Choroid plexus epithelial cell (primary cell): ENCODE data around the gene FAM228A.
"Not testable (repeated sequence)": the region's sequence is repeated elsewhere in the genome, so short reads cannot be mapped to it uniquely, and the experiment has no call there.

Experiments used
- DNase-seq: peaks from one replicate; pipeline ENCODE4 v3.0.0-alpha.2; 2010; ENCODE audit warnings: low read depth
- H3K4me3 ChIP-seq: 2 replicates; pipeline ENCODE4 v1.5.1; 2011; ENCODE audit warnings: low read depth, mild to moderate bottlenecking, control low read depth, low read length, moderate library complexity
- CTCF ChIP-seq: conservative IDR thresholded peaks from 2 replicates; pipeline ENCODE4 v1.5.1; 2011; ENCODE audit warnings: low read depth, mild to moderate bottlenecking, control low read depth, inconsistent platforms, low read length, moderate library complexity

Gene FAM228A

GRCh38 chr2:24189551-24189950, 14.7 kb downstream of the FAM228A start:
- TF ChIP-seq CTCF, result no peak
- H3K4me3 ChIP-seq, result no peak overlapping the region
- no peak for DNase-seq

- no peak overlapping the region for H3K4me3 ChIP-seq
- DNase-seq, result no peak
- no peak for TF ChIP-seq CTCF
These were observed 15.7 kb downstream of the FAM228A start for GRCh38 chr2:24190503-24190902.

- no peak for TF ChIP-seq CTCF
- H3K4me3 ChIP-seq, result no peak overlapping the region
- no peak for DNase-seq
These were observed 16.3 kb downstream of the FAM228A start for GRCh38 chr2:24191156-24191555.

- H3K4me3 ChIP-seq, result no peak overlapping the region
- DNase-seq, result no peak
- TF ChIP-seq CTCF, result no peak
These were observed 17.0 kb downstream of the FAM228A start for GRCh38 chr2:24191848-24192247.

GRCh38 chr2:24197213-24197612, 22.4 kb downstream of the FAM228A start:
- not testable (repeated sequence) for H3K4me3 ChIP-seq, DNase-seq

- DNase-seq, result peak; percentile 38
- H3K4me3 ChIP-seq, result no peak overlapping the region
- TF ChIP-seq CTCF, result no peak
These were observed 25.2 kb downstream of the FAM228A start for GRCh38 chr2:24199968-24200590.

GRCh38 chr2:24200799-24201198, 25.9 kb downstream of the FAM228A start:
- no peak for DNase-seq
- TF ChIP-seq CTCF, result no peak
- H3K4me3 ChIP-seq, result no peak overlapping the region
